Fibroblast of pulmonary artery (primary cell): Measurements from ENCODE around the gene DDX3X.

Experiments
- DNase-seq: peaks from one replicate; pipeline ENCODE4 v3.0.0-alpha.2; 2010; ENCODE audit warnings: low read depth
- H3K4me3 ChIP-seq: replicated peaks from 2 replicates; pipeline ENCODE4 v1.5.1; 2011; ENCODE audit warnings: low read depth, mild to moderate bottlenecking, control low read depth, low read length, moderate library complexity
- TF ChIP-seq, protein P1 (sequence below): IDR thresholded peaks from 2 replicates; pipeline ENCODE4 v1.5.1; 2011; ENCODE audit warnings: mild to moderate bottlenecking, control low read depth, low read length, inconsistent platforms; ENCODE audit errors: missing control alignments

The DDX3X gene

DNA sequence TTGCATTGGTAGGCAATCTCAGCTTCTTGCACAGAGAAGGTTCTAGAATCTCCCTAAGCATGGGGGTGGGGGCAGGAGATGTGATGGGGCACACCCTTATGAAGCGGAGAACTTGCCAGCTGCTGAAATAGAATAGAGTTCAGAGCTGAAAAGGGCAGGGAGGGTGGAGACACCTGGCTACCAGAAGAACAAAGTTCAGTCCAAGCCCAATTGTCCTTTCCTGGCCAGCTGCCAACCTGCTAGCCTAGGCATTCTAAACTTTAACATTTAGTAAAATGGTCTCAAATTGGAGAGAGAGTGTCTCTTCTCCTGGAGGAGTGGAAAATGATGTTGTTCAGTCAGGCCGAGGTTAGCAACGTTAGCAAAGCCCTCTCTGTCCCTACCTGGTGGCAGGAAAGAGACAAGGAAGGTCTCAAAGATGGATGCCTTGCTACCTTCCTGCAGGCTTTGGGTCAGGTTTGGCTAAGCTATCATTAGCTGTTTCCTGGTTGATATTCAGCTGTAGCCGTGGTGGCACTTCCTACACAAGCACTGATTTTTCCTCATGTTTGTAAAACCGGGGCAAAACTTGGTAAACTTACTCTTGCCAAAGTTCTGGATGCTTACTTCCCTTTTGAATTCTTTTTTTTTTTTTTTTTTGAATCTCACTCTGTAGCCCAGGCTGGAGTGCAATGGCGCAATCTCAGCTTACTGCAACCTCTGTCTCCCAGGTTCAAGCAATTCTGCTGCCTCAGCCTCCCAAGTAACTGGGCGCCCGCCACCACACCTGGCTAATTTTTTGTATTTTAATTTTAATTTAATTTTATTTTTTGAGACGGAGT, 78.5 kb downstream of the DDX3X start:
- no peak overlapping the region for H3K4me3 ChIP-seq
- TF ChIP-seq, protein P1, sequence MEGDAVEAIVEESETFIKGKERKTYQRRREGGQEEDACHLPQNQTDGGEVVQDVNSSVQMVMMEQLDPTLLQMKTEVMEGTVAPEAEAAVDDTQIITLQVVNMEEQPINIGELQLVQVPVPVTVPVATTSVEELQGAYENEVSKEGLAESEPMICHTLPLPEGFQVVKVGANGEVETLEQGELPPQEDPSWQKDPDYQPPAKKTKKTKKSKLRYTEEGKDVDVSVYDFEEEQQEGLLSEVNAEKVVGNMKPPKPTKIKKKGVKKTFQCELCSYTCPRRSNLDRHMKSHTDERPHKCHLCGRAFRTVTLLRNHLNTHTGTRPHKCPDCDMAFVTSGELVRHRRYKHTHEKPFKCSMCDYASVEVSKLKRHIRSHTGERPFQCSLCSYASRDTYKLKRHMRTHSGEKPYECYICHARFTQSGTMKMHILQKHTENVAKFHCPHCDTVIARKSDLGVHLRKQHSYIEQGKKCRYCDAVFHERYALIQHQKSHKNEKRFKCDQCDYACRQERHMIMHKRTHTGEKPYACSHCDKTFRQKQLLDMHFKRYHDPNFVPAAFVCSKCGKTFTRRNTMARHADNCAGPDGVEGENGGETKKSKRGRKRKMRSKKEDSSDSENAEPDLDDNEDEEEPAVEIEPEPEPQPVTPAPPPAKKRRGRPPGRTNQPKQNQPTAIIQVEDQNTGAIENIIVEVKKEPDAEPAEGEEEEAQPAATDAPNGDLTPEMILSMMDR: no peak
- DNase-seq: no peak
